ENCODE results near the gene KBTBD13. TPM values are rescaled to one million over a fixed set of nuclear protein-coding genes. Genes with fewer than 3 reads are reported as not detected.

KBTBD13 gene
- total and polyA plus RNA-seq, 8 donors = 0.18 TPM; not detected in 7

- H3K27me3 ChIP-seq = no peaks in the 10 kb centered on the region
- H3K27ac ChIP-seq = peak overlapping the region in 2 of 5 donors; percentile 18 to 29
- DNase-seq = peak in 1 of 2 donors; percentile 48
- peaks cover 0 to 30% (median 7%) of the 10 kb centered on the region in 4 donors for H3K36me3 ChIP-seq
- TF ChIP-seq EP300 (IDR thresholded peaks at IDR 0.05) (no peak), CTCF (IDR thresholded peaks at IDR 0.05) (no peak), POLR2A (IDR thresholded peaks at IDR 0.05) (no peak), POLR2AphosphoS5 (IDR thresholded peaks at IDR 0.05) (no peak)
- H3K4me1 ChIP-seq = peaks cover under 1 to 39% (median 10%) of the 10 kb centered on the region in 4 donors
- intact Hi-C loops (cut with DNase I; ENCODE audit: low total_unique reads) = no loop called here
- H3K9me3 ChIP-seq = no peaks in the 10 kb centered on the region
- no peak overlapping the region for H3K4me3 ChIP-seq
- 39 to 56% (median 43%) methylated on average over 5 to 6 of the region's 6 CpGs for WGBS, 5 donors
Observed at GRCh38 chr15:65055201-65055870, 21.2 kb upstream of the KBTBD13 start.

- DNase-seq = no peak
- Histone ChIP-seq H3K27me3 (no peaks in the 10 kb centered on the region), H3K27ac (peak overlapping the region in 2 of 5 donors; percentile 18 to 29), H3K4me3 (no peak overlapping the region), H3K9me3 (no peaks in the 10 kb centered on the region), H3K36me3 (peaks cover 0 to 30% (median 7%) of the 10 kb centered on the region in 4 donors), H3K4me1 (peaks cover 0 to 46% (median 9%) of the 10 kb centered on the region in 4 donors)
- TF ChIP-seq POLR2A (IDR thresholded peaks at IDR 0.05) (no peak), POLR2AphosphoS5 (IDR thresholded peaks at IDR 0.05) (no peak), CTCF (IDR thresholded peaks at IDR 0.05) (no peak), EP300 (IDR thresholded peaks at IDR 0.05) (no peak)
- WGBS, 5 donors = 76 to 89% (median 86%) methylated on average over 9 of the region's 9 CpGs
- intact Hi-C loops (cut with DNase I; ENCODE audit: low total_unique reads) = no loop called here
Observed at GRCh38 chr15:65056106-65056505, 20.4 kb upstream of the KBTBD13 start.

- DNase-seq = peak; percentile 54 to 56
- Histone ChIP-seq H3K27ac (peak overlapping the region in 1 of 5 donors; percentile 45), H3K36me3 (peaks cover 0 to 23% (median 7%) of the 10 kb centered on the region in 4 donors), H3K4me3 (no peak overlapping the region), H3K9me3 (no peaks in the 10 kb centered on the region), H3K4me1 (peaks cover 0 to 51% (median 9%) of the 10 kb centered on the region in 4 donors), H3K27me3 (no peaks in the 10 kb centered on the region)
- 60 to 66% (median 62%) methylated on average over 8 of the region's 8 CpGs for WGBS, 5 donors
- intact Hi-C loops (cut with DNase I; ENCODE audit: low total_unique reads) = no loop called here
- TF ChIP-seq POLR2A (IDR thresholded peaks at IDR 0.05) = no peak
- TF ChIP-seq EP300 (IDR thresholded peaks at IDR 0.05) = no peak
- no peak for TF ChIP-seq CTCF (IDR thresholded peaks at IDR 0.05)
- no peak for TF ChIP-seq POLR2AphosphoS5 (IDR thresholded peaks at IDR 0.05)
Observed at GRCh38 chr15:65056868-65057548, 19.5 kb upstream of the KBTBD13 start.

GRCh38 chr15:65057549-65057940 lies 19.0 kb upstream of the KBTBD13 start:
- WGBS, 5 donors = 78 to 96% (median 93%) methylated on average over 5 to 8 of the region's 8 CpGs
- Histone ChIP-seq H3K4me1 (peaks cover 0 to 56% (median 9%) of the 10 kb centered on the region in 4 donors), H3K36me3 (peaks cover 0 to 23% (median 7%) of the 10 kb centered on the region in 4 donors), H3K27ac (peak overlapping the region in 1 of 5 donors; percentile 45), H3K27me3 (no peaks in the 10 kb centered on the region), H3K9me3 (no peaks in the 10 kb centered on the region), H3K4me3 (no peak overlapping the region)
- DNase-seq = no peak
- intact Hi-C loops (cut with DNase I; ENCODE audit: low total_unique reads) = no loop called here
- no peak for TF ChIP-seq CTCF (IDR thresholded peaks at IDR 0.05)
- no peak for TF ChIP-seq POLR2AphosphoS5 (IDR thresholded peaks at IDR 0.05)
- TF ChIP-seq POLR2A (IDR thresholded peaks at IDR 0.05) = no peak
- TF ChIP-seq EP300 (IDR thresholded peaks at IDR 0.05) = no peak
